H1 (cell line): Measurements from ENCODE around the gene UGGT1. TPM values are rescaled to one million over a fixed set of nuclear protein-coding genes. Genes with fewer than 3 reads are reported as not detected.

Experiments used
- CTCF ChIA-PET: fragments of 300-600 bp; sonication (Branson Sonifier 250); formaldehyde crosslinking; loops from one replicate; lab custom pipeline; 2021; ENCODE audit not compliant: partially characterized antibody; lab: Charles Lee
- POLR2A ChIA-PET: fragments of 300-600 bp; sonication (Branson Sonifier 250); formaldehyde crosslinking; loops from one replicate; lab custom pipeline; 2021; ENCODE audit warnings: inconsistent platforms; ENCODE audit not compliant: partially characterized antibody; lab: Charles Lee
- DNase-seq, 2 experiments: peaks; one replicate each; pipeline versions ENCODE4 v3.0.0 to v3.0.0-alpha.2; 2010 to 2022; ENCODE audit warnings: low spot score in 2 of 2, low read depth in 1 of 2, mixed read lengths in 1 of 2
- FAIRE-seq: peaks from 2 replicates; lab custom pipeline; 2011; peaks lifted over from hg19 to GRCh38; lab: Jason Lieb, UNC
- H2AFZ ChIP-seq: 2 replicates; pipeline ENCODE4 v1.8.1; 2012; ENCODE audit warnings: low read length, inconsistent platforms
- H2AK5ac ChIP-seq: 2 replicates; pipeline ENCODE4 v1.6.1; 2013; ENCODE audit warnings: low read depth, low read length
- H2BK120ac ChIP-seq: replicated peaks from 2 replicates; pipeline ENCODE3; 2013; ENCODE audit warnings: low read depth, low read length, inconsistent platforms
- H2BK12ac ChIP-seq: 2 replicates; pipeline ENCODE4 v1.6.1; 2013; ENCODE audit warnings: low read depth, low read length
- H2BK15ac ChIP-seq: 2 replicates; pipeline ENCODE4 v1.6.1; 2013; ENCODE audit warnings: low read length
- H2BK20ac ChIP-seq: 2 replicates; pipeline ENCODE4 v1.6.1; 2013; ENCODE audit warnings: low read length
- H2BK5ac ChIP-seq: 2 replicates; pipeline ENCODE4 v1.6.1; 2013; ENCODE audit warnings: low read depth, low read length
- H3K14ac ChIP-seq: 2 replicates; pipeline ENCODE4 v1.6.1; 2013; ENCODE audit warnings: inconsistent platforms; ENCODE audit not compliant: insufficient read length
- H3K18ac ChIP-seq: 2 replicates; pipeline ENCODE4 v1.6.1; 2013; ENCODE audit warnings: low read length; ENCODE audit errors: extremely low read depth
- H3K23ac ChIP-seq: 2 replicates; pipeline ENCODE4 v1.6.1; 2013; ENCODE audit warnings: inconsistent platforms; ENCODE audit not compliant: insufficient read length
- H3K23me2 ChIP-seq: 2 replicates; pipeline ENCODE4 v1.6.1; 2013; ENCODE audit warnings: low read depth, low read length
- H3K27ac ChIP-seq: 2 replicates; pipeline ENCODE4 v1.6.1; 2011; ENCODE audit warnings: low read depth, low read length, inconsistent platforms
- H3K27me3 ChIP-seq, 4 experiments: replicated peaks in 1 of 4; 1 replicate in 1 of 4; 2 replicates in 3 of 4; pipeline versions ENCODE4 v1.6.1 to v1.8.1; 2011 to 2013; ENCODE audit warnings: low read length in 3 of 4, mild to moderate bottlenecking in 3 of 4, inconsistent platforms in 2 of 4, mixed read lengths in 2 of 4, moderate library complexity in 1 of 4; ENCODE audit not compliant: control insufficient read depth in 3 of 4, insufficient read depth in 3 of 4; ENCODE audit errors: extremely low read depth in 1 of 4
- H3K36me3 ChIP-seq, 4 experiments: 2 replicates each; pipeline versions ENCODE4 v1.6.1 to v1.8.1; 2011 to 2013; ENCODE audit warnings: mild to moderate bottlenecking in 4 of 4, low read length in 3 of 4, moderate library complexity in 2 of 4, control low read depth in 1 of 4, inconsistent platforms in 1 of 4; ENCODE audit not compliant: insufficient read depth in 4 of 4, control insufficient read depth in 2 of 4
- H3K4ac ChIP-seq: replicated peaks from 2 replicates; pipeline ENCODE3; 2013; ENCODE audit warnings: low read length, low read depth, mixed read lengths, inconsistent platforms; ENCODE audit not compliant: insufficient read length
- H3K4me1 ChIP-seq, 4 experiments: replicated peaks in 1 of 4; 1 replicate in 1 of 4; 2 replicates in 3 of 4; pipeline versions ENCODE4 v1.6.1 to v1.8.1; 2011 to 2013; ENCODE audit warnings: low read length in 3 of 4, inconsistent platforms in 2 of 4, mixed read lengths in 1 of 4; ENCODE audit not compliant: insufficient read depth in 4 of 4, control insufficient read depth in 3 of 4
- H3K4me2 ChIP-seq, 2 experiments: 2 replicates each; pipeline versions ENCODE4 v1.6.1 to v1.8.1; 2011 to 2013; ENCODE audit warnings: low read depth in 2 of 2, low read length in 2 of 2, control low read depth in 1 of 2, inconsistent platforms in 1 of 2, mild to moderate bottlenecking in 1 of 2; ENCODE audit not compliant: insufficient read depth in 1 of 2
- H3K4me3 ChIP-seq, 4 experiments: fragments of 200-600, 300-600 bp in 1 of 4; sonication (generic), shearing (Covaris generic), sonication (Bioruptor Twin) in 1 of 4; 2 replicates each; pipeline versions ENCODE4 v1.5.1 to v1.8.1; 2011 to 2016; ENCODE audit warnings: low read length in 4 of 4, low read depth in 3 of 4, control low read depth in 2 of 4, inconsistent platforms in 2 of 4, mild to moderate bottlenecking in 2 of 4, mixed read lengths in 1 of 4, moderate library complexity in 1 of 4; ENCODE audit not compliant: insufficient read depth in 2 of 4; ENCODE audit errors: extremely low read depth in 1 of 4
- H3K56ac ChIP-seq: replicated peaks from 2 replicates; pipeline ENCODE3; 2013; ENCODE audit warnings: low read depth, mild to moderate bottlenecking, mixed read lengths, low read length, inconsistent platforms; ENCODE audit not compliant: insufficient read length
- H3K79me1 ChIP-seq: 2 replicates; pipeline ENCODE4 v1.6.1; 2013; ENCODE audit warnings: low read depth, low read length, control low read depth
- H3K79me2 ChIP-seq, 2 experiments: 2 replicates each; pipeline versions ENCODE4 v1.6.1 to v1.8.1; 2012 to 2013; ENCODE audit warnings: low read length in 2 of 2, mild to moderate bottlenecking in 2 of 2, inconsistent platforms in 1 of 2; ENCODE audit not compliant: insufficient read depth in 2 of 2, control insufficient read depth in 1 of 2
- H3K9ac ChIP-seq, 4 experiments: replicated peaks in 1 of 4; 1 replicate in 1 of 4; 2 replicates in 3 of 4; pipeline versions ENCODE4 v1.6.1 to v1.8.1; 2011 to 2013; ENCODE audit warnings: low read depth in 3 of 4, low read length in 3 of 4, control low read depth in 2 of 4, mild to moderate bottlenecking in 2 of 4, moderate library complexity in 2 of 4, inconsistent platforms in 1 of 4; ENCODE audit errors: extremely low read depth in 1 of 4
- H3K9me3 ChIP-seq, 2 experiments: 2 replicates each; pipeline versions ENCODE4 v1.6.1 to v1.8.1; 2012 to 2013; ENCODE audit warnings: mild to moderate bottlenecking in 2 of 2, moderate library complexity in 2 of 2, control low read depth in 1 of 2, inconsistent platforms in 1 of 2, low read depth in 1 of 2, low read length in 1 of 2, mixed read lengths in 1 of 2; ENCODE audit not compliant: insufficient read depth in 2 of 2
- H4K20me1 ChIP-seq, 2 experiments: replicated peaks in 1 of 2; 2 replicates each; pipeline versions ENCODE3 to v1.8.1; 2011 to 2013; ENCODE audit warnings: inconsistent platforms in 2 of 2, low read length in 2 of 2, mild to moderate bottlenecking in 1 of 2; ENCODE audit not compliant: insufficient read depth in 2 of 2, control insufficient read depth in 1 of 2
- H4K5ac ChIP-seq: 2 replicates; pipeline ENCODE4 v1.6.1; 2013; ENCODE audit warnings: low read length, low read depth, mixed read lengths, inconsistent platforms; ENCODE audit not compliant: insufficient read length
- H4K8ac ChIP-seq: 2 replicates; pipeline ENCODE4 v1.8.0; 2013; ENCODE audit warnings: mild to moderate bottlenecking, moderate library complexity, low read length, inconsistent platforms; ENCODE audit not compliant: insufficient read depth; ENCODE audit errors: extremely low read depth
- H4K91ac ChIP-seq: replicated peaks from 2 replicates; pipeline ENCODE3; 2013; ENCODE audit warnings: low read length, mixed read lengths, inconsistent platforms; ENCODE audit not compliant: insufficient read length
- CTBP2 ChIP-seq: IDR thresholded peaks from 2 replicates; pipeline ENCODE4 v1.7.0; 2011; ENCODE audit warnings: borderline replicate concordance, mild to moderate bottlenecking, moderate library complexity, mixed read lengths, low read length; ENCODE audit not compliant: insufficient read depth, insufficient read length
- EZH2 ChIP-seq: fragments of 200-600 bp; sonication (generic); IDR thresholded peaks from 2 replicates; pipeline ENCODE4 v1.7.1; 2012; ENCODE audit warnings: low read depth, mild to moderate bottlenecking, moderate library complexity, low read length, inconsistent platforms; ENCODE audit not compliant: severe bottlenecking
- GTF2F1 ChIP-seq: IDR thresholded peaks from 2 replicates; pipeline ENCODE4 v1.6.1; 2012; ENCODE audit warnings: low read depth, low read length, improper control_type of control experiment, borderline replicate concordance
- JUND ChIP-seq: IDR thresholded peaks from 2 replicates; pipeline ENCODE4 v1.6.1; 2011; ENCODE audit warnings: mild to moderate bottlenecking, improper control_type of control experiment, low read length
- POLR2AphosphoS5 ChIP-seq: IDR thresholded peaks from 2 replicates; pipeline ENCODE4 v1.6.1; 2011; ENCODE audit warnings: low read depth, low read length
- SAP30 ChIP-seq: fragments of 300-600 bp; sonication (generic); IDR thresholded peaks from 2 replicates; pipeline ENCODE4 v1.7.1; 2012; ENCODE audit warnings: low read length, moderate library complexity, mild to moderate bottlenecking, inconsistent platforms; ENCODE audit not compliant: insufficient read depth, insufficient replicate concordance
- SIN3A ChIP-seq, 2 experiments: IDR thresholded peaks in 1 of 2; conservative IDR thresholded peaks in 1 of 2; 2 replicates each; pipeline ENCODE4 v1.6.1; 2011 to 2012; ENCODE audit warnings: low read length in 2 of 2, improper control_type of control experiment in 1 of 2, low read depth in 1 of 2, mild to moderate bottlenecking in 1 of 2
- TEAD4 ChIP-seq: IDR thresholded peaks from 2 replicates; pipeline ENCODE4 v1.6.1; 2012; ENCODE audit warnings: low read depth, low read length, inconsistent platforms, mixed read lengths
- YY1 ChIP-seq: IDR thresholded peaks from 2 replicates; pipeline ENCODE4 v1.6.1; 2011; ENCODE audit warnings: low read depth, mild to moderate bottlenecking, low read length
- WGBS, 2 experiments: shearing (Covaris generic) in 1 of 2; methylation state at CpG; one replicate each; pipeline versions ENCODE4 v1.1.6 to v1.1.7; 2013 to 2015; ENCODE audit warnings: low lambda C conversion rate in 2 of 2, mixed read lengths in 2 of 2, inconsistent platforms in 1 of 2, low coverage in 1 of 2, missing lambda C conversion rate in 1 of 2; ENCODE audit not compliant: insufficient replicate concordance in 2 of 2, insufficient coverage in 1 of 2, insufficient read length in 1 of 2; ENCODE audit errors: extremely low coverage in 1 of 2, missing lambda C conversion rate in 1 of 2; 5-methylcytosine and 5-hydroxymethylcytosine counted together
- polyA plus RNA-seq, 7 experiments: library from polyadenylated mRNA; depleted of rRNA in 3 of 7; stranded (reverse) in 5 of 7; unstranded in 2 of 7; fragments of >200 nt in 5 of 7; fragments of 200-250 nt in 2 of 7; gene quantifications; 1 replicate in 5 of 7; 2 replicates in 1 of 7; 4 replicates in 1 of 7; pipeline versions ENCODE4 v1.2.1 to v1.2.3, GENCODE V29; 2011 to 2013; ENCODE audit warnings: missing spikeins in 2 of 7, mixed read lengths in 2 of 7
- total RNA-seq: library from RNA; stranded (reverse); fragmentation: NEBNext Ultra II Directional; extraction: Animal tissue kit (Norgen Biotek cat#: 25700); gene quantifications from 2 replicates; pipeline ENCODE4 v1.2.1, GENCODE V29; 2021
- TF ChIP-seq, protein P1 (sequence below): IDR thresholded peaks from 2 replicates; pipeline ENCODE4 v1.6.1; 2012; ENCODE audit warnings: inconsistent platforms

Gene UGGT1
- total and polyA plus RNA-seq, 2 of the 8 experiments (the other 6 are each of a cell fraction or from before 2014, with no cell fraction given), result 14.9 to 57.3 TPM

DNA sequence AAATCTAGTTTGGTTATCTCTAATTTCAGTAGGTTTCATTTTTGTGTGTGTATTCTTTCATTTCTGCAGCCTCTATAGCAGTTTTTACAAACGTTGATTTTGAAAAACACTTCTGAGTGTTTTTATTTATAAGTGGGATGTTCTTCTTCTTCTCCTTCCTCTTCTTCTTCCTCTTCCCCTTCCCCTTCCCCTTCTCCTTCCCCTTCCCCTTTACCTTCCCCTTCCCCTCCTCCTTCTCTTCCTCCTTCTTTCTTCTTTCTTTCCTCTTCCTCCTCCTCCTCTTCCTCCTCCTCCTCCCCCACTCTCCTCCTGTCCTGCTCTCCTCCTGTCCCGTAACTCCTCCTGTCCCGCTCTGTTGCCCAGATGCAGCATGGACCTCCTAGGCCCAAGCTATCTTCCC is 4.2 kb downstream of the UGGT1 start:
- Histone ChIP-seq H2BK20ac (no peak overlapping the region), H3K23me2 (0 out of 2 replicates have a peak, but pooled peaks cover 3% of the 10 kb centered on the region), H3K9me3 (no peaks in the 10 kb centered on the region), H3K23ac (no peak overlapping the region), H3K56ac (no peak overlapping the region), H3K79me2 (peaks cover 12 to 59% of the 10 kb centered on the region in 2 experiments), H4K91ac (no peak overlapping the region), H2BK120ac (no peak overlapping the region), H3K4ac (no peak overlapping the region), H3K4me3 (no peak overlapping the region), H2BK5ac (no peak overlapping the region), H3K14ac (no peak overlapping the region), H2AFZ (no peak overlapping the region), H3K27me3 (no peaks in the 10 kb centered on the region), H2BK12ac (no peak overlapping the region), H3K36me3 (peaks cover 0 to 17% (median 5%) of the 10 kb centered on the region in 4 experiments; a peak in 4 of 8 replicates), H3K9ac (no peak overlapping the region), H3K27ac (no peak overlapping the region), H3K4me2 (no peak overlapping the region), H2AK5ac (no peak overlapping the region), H4K5ac (no peak overlapping the region), H2BK15ac (no peak overlapping the region), H3K18ac (no peak overlapping the region), H4K8ac (no peak overlapping the region), H3K79me1 (peaks cover 5% of the 10 kb centered on the region; the same call in 1 of the 2 replicates), H4K20me1 (peaks cover 3 to 4% of the 10 kb centered on the region in 2 experiments), H3K4me1 (no peaks in the 10 kb centered on the region)
- FAIRE-seq, result no peak
- DNase-seq, result no peak
- 68% methylated on average over 3 of the region's 3 CpGs; no CpG with 5 or more reads in 1 of the 2 experiments for WGBS, 2 experiments
- TF ChIP-seq JUND, result no peak
- no peak for TF ChIP-seq EZH2
- no peak for TF ChIP-seq POLR2AphosphoS5
- no peak for TF ChIP-seq YY1
- no peak for TF ChIP-seq SIN3A (conservative IDR thresholded peaks at IDR 0.05 in 1 of 2, IDR thresholded peaks at IDR 0.05 in 1 of 2; ENCODE audit: low read depth in 1 of 2, low read length in 2 of 2)
- TF ChIP-seq, protein P1, sequence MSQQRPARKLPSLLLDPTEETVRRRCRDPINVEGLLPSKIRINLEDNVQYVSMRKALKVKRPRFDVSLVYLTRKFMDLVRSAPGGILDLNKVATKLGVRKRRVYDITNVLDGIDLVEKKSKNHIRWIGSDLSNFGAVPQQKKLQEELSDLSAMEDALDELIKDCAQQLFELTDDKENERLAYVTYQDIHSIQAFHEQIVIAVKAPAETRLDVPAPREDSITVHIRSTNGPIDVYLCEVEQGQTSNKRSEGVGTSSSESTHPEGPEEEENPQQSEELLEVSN, result no peak
- TF ChIP-seq SAP30, result no peak
- no peak for TF ChIP-seq CTBP2
- TF ChIP-seq GTF2F1, result no peak
- no peak for TF ChIP-seq TEAD4
- CTCF ChIA-PET, result interaction anchor here (0.6 to 4.0 kb wide), 3 partner anchors 31 to 445 kb away, joined by 3 to 21 read pairs (median 3); no protein-coding TSS in a partner anchor
- POLR2A ChIA-PET, result no interaction called here
